SK-N-SH (cell line): ENCODE data around the gene PCDHB7. TPM values are rescaled to one million over a fixed set of nuclear protein-coding genes. Genes with fewer than 3 reads are reported as not detected.
"Not testable (repeated sequence)": the region's sequence is repeated elsewhere in the genome, so short reads cannot be mapped to it uniquely, and the experiment has no call there.

Experiments used
- CTCF ChIA-PET: fragments of 300-600, 350-600 bp; formaldehyde crosslinking; extraction: SDS; loops from one replicate; lab custom pipeline; 2021; lab: Yijun Ruan, JAX
- POLR2A ChIA-PET: fragments of 350-600 bp; sonication (Branson Sonifier 250); formaldehyde crosslinking; extraction: SDS; loops from one replicate; lab custom pipeline; 2020; ENCODE audit warnings: antibody characterized with exemption, inconsistent platforms; lab: Yijun Ruan, JAX
- DNase-seq: peaks from one replicate; pipeline ENCODE4 v3.0.0; 2012
- H2AFZ ChIP-seq: fragments of 200-600 bp; sonication (generic); 2 replicates; pipeline ENCODE4 v1.8.1; 2016; ENCODE audit warnings: antibody characterized with exemption, mild to moderate bottlenecking, low read depth
- H3F3A ChIP-seq: fragments of 200-600 bp; sonication (generic); replicated peaks from 2 replicates; pipeline ENCODE3; 2016; ENCODE audit warnings: antibody characterized with exemption, mild to moderate bottlenecking; ENCODE audit not compliant: insufficient read depth
- H3K27ac ChIP-seq, 2 experiments: fragments of 200-500 bp in 1 of 2; fragments of 200-600 bp in 1 of 2; sonication (Bioruptor generic) in 1 of 2; sonication (generic), shearing (Covaris generic) in 1 of 2; 2 replicates each; pipeline versions ENCODE4 v1.5.1 to v1.6.1; 2014 to 2016; ENCODE audit warnings: low read depth in 2 of 2, inconsistent platforms in 1 of 2, low read length in 1 of 2, mild to moderate bottlenecking in 1 of 2, mixed read lengths in 1 of 2
- H3K27me3 ChIP-seq: fragments of 200-600 bp; sonication (generic), shearing (Covaris generic); 2 replicates; pipeline ENCODE4 v1.6.1; 2016; ENCODE audit warnings: mixed run types; ENCODE audit not compliant: insufficient read depth
- H3K36me3 ChIP-seq, 2 experiments: fragments of 200-500 bp in 1 of 2; fragments of 200-600 bp in 1 of 2; sonication (Bioruptor generic) in 1 of 2; sonication (generic) in 1 of 2; replicated peaks in 1 of 2; 2 replicates each; pipeline versions ENCODE3 to v1.5.1; 2014 to 2016; ENCODE audit warnings: low read length in 1 of 2, mild to moderate bottlenecking in 1 of 2; ENCODE audit not compliant: insufficient read depth in 2 of 2, control insufficient read depth in 1 of 2
- H3K4me1 ChIP-seq, 2 experiments: fragments of 200-500 bp in 1 of 2; fragments of 200-600 bp in 1 of 2; sonication (Bioruptor generic) in 1 of 2; sonication (generic), shearing (Covaris generic) in 1 of 2; 2 replicates each; pipeline versions ENCODE4 v1.5.1 to v1.6.1; 2014 to 2016; ENCODE audit warnings: low read depth in 1 of 2, low read length in 1 of 2, mixed run types in 1 of 2; ENCODE audit not compliant: insufficient read depth in 2 of 2, control insufficient read depth in 1 of 2
- H3K4me2 ChIP-seq: fragments of 200-600 bp; sonication (generic), shearing (Covaris generic); 2 replicates; pipeline ENCODE4 v1.6.1; 2017; ENCODE audit warnings: mixed run types
- H3K4me3 ChIP-seq, 2 experiments: fragments of 200-500 bp in 1 of 2; fragments of 200-600 bp in 1 of 2; sonication (Bioruptor generic) in 1 of 2; sonication (generic), shearing (Covaris generic) in 1 of 2; 2 replicates each; pipeline versions ENCODE4 v1.5.1 to v1.8.1; 2014 to 2016; ENCODE audit warnings: low read depth in 2 of 2, inconsistent platforms in 1 of 2, low read length in 1 of 2, mild to moderate bottlenecking in 1 of 2, mixed read lengths in 1 of 2, moderate library complexity in 1 of 2
- H3K79me2 ChIP-seq: fragments of 200-600 bp; sonication (generic); 2 replicates; pipeline ENCODE4 v1.8.1; 2017; ENCODE audit warnings: mild to moderate bottlenecking; ENCODE audit not compliant: insufficient read depth
- H3K9ac ChIP-seq: fragments of 200-600 bp; sonication (generic); 2 replicates; pipeline ENCODE4 v1.6.1; 2017; ENCODE audit warnings: mixed run types
- H3K9me2 ChIP-seq: fragments of 200-600 bp; sonication (generic); 2 replicates; pipeline ENCODE4 v1.6.1; 2017; ENCODE audit warnings: mixed run types
- H3K9me3 ChIP-seq: fragments of 200-600 bp; sonication (generic); 2 replicates; pipeline ENCODE4 v1.6.1; 2017; ENCODE audit warnings: mixed run types, mild to moderate bottlenecking, moderate library complexity
- H4K20me1 ChIP-seq: fragments of 200-600 bp; sonication (generic); 2 replicates; pipeline ENCODE4 v1.6.1; 2017; ENCODE audit warnings: mild to moderate bottlenecking, mixed run types; ENCODE audit not compliant: insufficient read depth
- CHD2 ChIP-seq: fragments of 150-350 bp; IDR thresholded peaks from 2 replicates; pipeline ENCODE4 v1.6.1; 2018; ENCODE audit warnings: low read length; ENCODE audit not compliant: partially characterized antibody
- FOXM1 ChIP-seq: IDR thresholded peaks from 2 replicates; pipeline ENCODE4 v1.4.0; 2012; ENCODE audit warnings: low read depth, mild to moderate bottlenecking
- GABPA ChIP-seq: IDR thresholded peaks from 2 replicates; pipeline ENCODE4 v1.4.0; 2012; ENCODE audit warnings: low read depth, mild to moderate bottlenecking
- NFIC ChIP-seq: IDR thresholded peaks from 2 replicates; pipeline ENCODE4 v1.4.0; 2012; ENCODE audit warnings: borderline replicate concordance
- POLR2AphosphoS5 ChIP-seq: IDR thresholded peaks from 2 replicates; pipeline ENCODE4 v1.6.1; 2012; ENCODE audit warnings: low read depth, low read length
- RAD21 ChIP-seq: IDR thresholded peaks from 2 replicates; pipeline ENCODE4 v1.6.1; 2012; ENCODE audit warnings: mild to moderate bottlenecking, low read length
- RFX5 ChIP-seq: IDR thresholded peaks from 2 replicates; pipeline ENCODE4 v1.6.1; 2012; ENCODE audit warnings: mild to moderate bottlenecking, improper control_type of control experiment, low read length
- RXRA ChIP-seq: IDR thresholded peaks from 2 replicates; pipeline ENCODE4 v1.4.0; 2012; ENCODE audit warnings: low read depth, mild to moderate bottlenecking, borderline replicate concordance
- YY1 ChIP-seq: IDR thresholded peaks from 2 replicates; pipeline ENCODE4 v1.4.0; 2012; ENCODE audit warnings: low read depth, mild to moderate bottlenecking
- WGBS: methylation state at CpG from one replicate; pipeline ENCODE4 v1.1.6; 2017; ENCODE audit warnings: low lambda C conversion rate; 5-methylcytosine and 5-hydroxymethylcytosine counted together
- polyA plus RNA-seq, 3 experiments: library from polyadenylated mRNA; depleted of rRNA; stranded (reverse); fragments of >200 nt; gene quantifications; 2 replicates each; pipeline ENCODE4 v1.2.3, GENCODE V29; 2012
- TF ChIP-seq, protein P1 (sequence below): fragments of 200-600 bp; sonication (generic); IDR thresholded peaks from 2 replicates; pipeline ENCODE4 v1.6.1; 2017; ENCODE audit warnings: antibody characterized with exemption, mild to moderate bottlenecking, moderate library complexity
- TF ChIP-seq, protein P2 (sequence below): IDR thresholded peaks from 2 replicates; pipeline ENCODE4 v1.4.0; 2012; ENCODE audit warnings: low read depth, borderline replicate concordance

PCDHB7 gene
- polyA plus RNA-seq, 1 of the 3 experiments (the other 2 are of a cell fraction) = 1.7 TPM

DNA sequence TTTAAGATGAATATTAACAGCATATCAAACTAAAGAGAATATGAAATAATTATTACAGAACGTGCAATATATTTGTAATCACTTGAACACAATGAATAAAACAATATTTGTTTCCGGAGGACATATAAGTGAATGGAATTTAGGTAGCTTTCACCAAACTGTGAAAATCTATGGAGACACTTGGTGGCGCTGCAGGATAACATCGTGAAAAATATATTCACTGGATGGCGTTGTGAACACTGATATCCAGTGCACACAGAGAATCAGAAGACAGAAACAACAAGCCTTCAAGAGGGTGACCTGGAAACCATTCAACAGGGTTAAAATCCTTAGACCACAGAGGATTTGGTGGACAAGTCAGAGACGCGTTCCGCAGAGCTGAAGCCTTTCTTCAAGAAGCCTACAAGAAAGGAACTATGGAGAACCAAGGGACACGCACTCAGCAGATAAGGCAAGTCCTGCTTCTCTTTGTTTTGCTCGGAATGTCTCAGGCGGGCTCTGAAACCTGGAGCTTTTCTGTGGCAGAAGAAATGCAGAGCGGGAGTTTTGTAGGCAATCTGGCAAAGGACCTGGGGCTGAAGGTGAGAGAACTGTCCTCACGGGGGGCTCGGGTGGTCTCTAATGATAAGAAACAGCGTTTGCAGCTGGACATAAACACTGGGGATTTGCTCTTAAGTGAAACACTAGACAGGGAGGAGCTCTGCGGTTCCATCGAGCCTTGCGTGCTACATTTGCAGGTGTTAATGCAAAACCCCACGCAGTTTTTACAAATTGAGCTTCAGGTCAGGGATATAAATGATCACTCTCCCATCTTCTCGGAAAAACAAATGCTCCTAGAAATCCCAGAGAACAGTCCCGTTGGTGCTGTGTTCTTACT, 27.2 kb downstream of the PCDHB7 start, which contains the start of gene PCDHB11:
TSS of gene PCDHB11 (plus strand) at position 269 of the 877 bp plus-strand sequence. CDS start at position 417, 148 bp downstream.
- H3K4me3 ChIP-seq = peak within 1 kb of the TSS; percentile 18 to 26; a peak in 2 of 4 replicates
- CTCF ChIA-PET = interaction anchor here (0.7 to 2.7 kb wide), 19 partner anchors 9 to 368 kb away, joined by 3 to 15 read pairs (median 5); partner anchors contain the start of genes PCDHA8, PCDHB12, PCDHB14 and PCDHB16
- WGBS = 42% methylated on average over 21 of the region's 21 CpGs

DNA sequence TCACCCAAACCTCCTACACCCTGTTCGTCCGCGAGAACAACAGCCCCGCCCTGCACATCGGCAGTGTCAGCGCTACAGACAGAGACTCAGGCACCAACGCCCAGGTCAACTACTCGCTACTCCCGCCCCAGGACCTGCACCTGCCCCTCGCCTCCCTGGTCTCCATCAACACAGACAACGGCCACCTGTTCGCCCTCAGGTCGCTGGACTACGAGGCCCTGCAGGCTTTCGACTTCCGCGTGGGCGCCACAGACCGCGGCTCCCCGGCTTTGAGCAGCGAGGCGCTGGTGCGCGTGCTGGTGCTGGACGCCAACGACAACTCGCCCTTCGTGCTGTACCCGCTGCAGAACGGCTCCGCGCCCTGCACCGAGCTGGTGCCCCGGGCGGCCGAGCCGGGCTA, 28.7 kb downstream of the PCDHB7 start:
- H3K9me2 ChIP-seq, H3K4me3 ChIP-seq, DNase-seq, H3K4me1 ChIP-seq, H3K27me3 ChIP-seq, CTCF ChIA-PET, H3K36me3 ChIP-seq, H2AFZ ChIP-seq, H3K9ac ChIP-seq, H3F3A ChIP-seq, POLR2A ChIA-PET, H3K27ac ChIP-seq, H3K9me3 ChIP-seq, H4K20me1 ChIP-seq, H3K79me2 ChIP-seq, H3K4me2 ChIP-seq: not testable (repeated sequence)
- WGBS = 77% methylated on average over 16 of the region's 38 CpGs

More for the DNA sequence above, 27.2 kb downstream of the PCDHB7 start, which contains the start of gene PCDHB11:
- no peaks in the 10 kb centered on the region for H3K36me3 ChIP-seq
- H3K9ac ChIP-seq = no peak within 1 kb of the TSS
- TF ChIP-seq RFX5 (no peak), RAD21 (peak; percentile 48), RXRA (no peak), CHD2 (no peak), GABPA (no peak), POLR2AphosphoS5 (no peak), NFIC (no peak), YY1 (no peak), FOXM1 (no peak)
- TF ChIP-seq, protein P1, sequence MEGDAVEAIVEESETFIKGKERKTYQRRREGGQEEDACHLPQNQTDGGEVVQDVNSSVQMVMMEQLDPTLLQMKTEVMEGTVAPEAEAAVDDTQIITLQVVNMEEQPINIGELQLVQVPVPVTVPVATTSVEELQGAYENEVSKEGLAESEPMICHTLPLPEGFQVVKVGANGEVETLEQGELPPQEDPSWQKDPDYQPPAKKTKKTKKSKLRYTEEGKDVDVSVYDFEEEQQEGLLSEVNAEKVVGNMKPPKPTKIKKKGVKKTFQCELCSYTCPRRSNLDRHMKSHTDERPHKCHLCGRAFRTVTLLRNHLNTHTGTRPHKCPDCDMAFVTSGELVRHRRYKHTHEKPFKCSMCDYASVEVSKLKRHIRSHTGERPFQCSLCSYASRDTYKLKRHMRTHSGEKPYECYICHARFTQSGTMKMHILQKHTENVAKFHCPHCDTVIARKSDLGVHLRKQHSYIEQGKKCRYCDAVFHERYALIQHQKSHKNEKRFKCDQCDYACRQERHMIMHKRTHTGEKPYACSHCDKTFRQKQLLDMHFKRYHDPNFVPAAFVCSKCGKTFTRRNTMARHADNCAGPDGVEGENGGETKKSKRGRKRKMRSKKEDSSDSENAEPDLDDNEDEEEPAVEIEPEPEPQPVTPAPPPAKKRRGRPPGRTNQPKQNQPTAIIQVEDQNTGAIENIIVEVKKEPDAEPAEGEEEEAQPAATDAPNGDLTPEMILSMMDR = peak; percentile 39
- TF ChIP-seq, protein P2, sequence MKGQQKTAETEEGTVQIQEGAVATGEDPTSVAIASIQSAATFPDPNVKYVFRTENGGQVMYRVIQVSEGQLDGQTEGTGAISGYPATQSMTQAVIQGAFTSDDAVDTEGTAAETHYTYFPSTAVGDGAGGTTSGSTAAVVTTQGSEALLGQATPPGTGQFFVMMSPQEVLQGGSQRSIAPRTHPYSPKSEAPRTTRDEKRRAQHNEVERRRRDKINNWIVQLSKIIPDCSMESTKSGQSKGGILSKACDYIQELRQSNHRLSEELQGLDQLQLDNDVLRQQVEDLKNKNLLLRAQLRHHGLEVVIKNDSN = no peak
- H3K27me3 ChIP-seq = no peaks in the 10 kb centered on the region
- no peaks in the 10 kb centered on the region for H3K4me1 ChIP-seq
- no peaks in the 10 kb centered on the region for H3K79me2 ChIP-seq
- POLR2A ChIA-PET = interaction anchor here (0.6 kb wide), 1 partner anchor 51 kb away, joined by 3 read pairs; no protein-coding TSS in a partner anchor
- H2AFZ ChIP-seq = no peak within 1 kb of the TSS
- H3K4me2 ChIP-seq = no peak within 1 kb of the TSS
- no peaks in the 10 kb centered on the region for H3F3A ChIP-seq
- DNase-seq = peak; percentile 41
- no peak within 1 kb of the TSS for H3K27ac ChIP-seq
- H3K9me3 ChIP-seq = peaks cover 9% of the 10 kb centered on the region
- no peaks in the 10 kb centered on the region for H4K20me1 ChIP-seq
- H3K9me2 ChIP-seq = no peaks in the 10 kb centered on the region

DNA sequence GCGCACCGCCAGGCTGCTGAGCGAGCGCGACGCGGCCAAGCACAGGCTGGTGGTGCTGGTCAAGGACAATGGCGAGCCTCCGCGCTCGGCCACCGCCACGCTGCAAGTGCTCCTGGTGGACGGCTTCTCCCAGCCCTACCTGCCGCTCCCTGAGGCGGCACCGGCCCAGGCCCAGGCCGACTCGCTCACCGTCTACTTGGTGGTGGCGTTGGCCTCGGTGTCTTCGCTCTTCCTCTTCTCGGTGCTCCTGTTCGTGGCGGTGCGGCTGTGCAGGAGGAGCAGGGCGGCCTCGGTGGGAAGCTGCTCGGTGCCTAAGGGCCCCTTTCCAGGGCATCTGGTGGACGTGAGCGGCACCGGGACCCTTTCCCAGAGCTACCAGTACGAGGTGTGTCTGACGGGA, 29.2 kb downstream of the PCDHB7 start:
- H3K9ac ChIP-seq, H3F3A ChIP-seq, H2AFZ ChIP-seq, DNase-seq, H3K27ac ChIP-seq, H4K20me1 ChIP-seq, H3K4me2 ChIP-seq, H3K36me3 ChIP-seq, H3K79me2 ChIP-seq, H3K9me3 ChIP-seq, H3K4me1 ChIP-seq, H3K9me2 ChIP-seq, H3K27me3 ChIP-seq, POLR2A ChIA-PET, H3K4me3 ChIP-seq: not testable (repeated sequence)
- 79% methylated on average over 22 of the region's 35 CpGs for WGBS
- CTCF ChIA-PET = interaction anchor here (0.7 to 1.6 kb wide), 2 partner anchors 101 to 363 kb away, joined by 3 to 5 read pairs; partner anchors contain the start of gene PCDHB3
